Neural crest cell (in vitro differentiated cells): ENCODE results near the gene TNNT3. TPM values are rescaled to one million over a fixed set of nuclear protein-coding genes. Genes with fewer than 3 reads are reported as not detected.

Source experiments
- DNase-seq: peaks from one replicate; pipeline ENCODE4 v3.0.0; 2021; ENCODE audit warnings: low read depth, mixed read lengths, low spot score
- H3K27ac Mint-ChIP-seq: one replicate; pipeline ENCODE4 v1.8.0; 2021; ENCODE audit warnings: mild to moderate bottlenecking, mixed read lengths; ENCODE audit not compliant: unreplicated experiment
- H3K27me3 Mint-ChIP-seq: 2 replicates; pipeline ENCODE4 v1.8.0; 2021; ENCODE audit warnings: low read depth, mild to moderate bottlenecking, mixed read lengths
- H3K36me3 Mint-ChIP-seq: 2 replicates; pipeline ENCODE4 v1.8.0; 2021; ENCODE audit warnings: low read depth, mild to moderate bottlenecking, mixed read lengths
- H3K4me1 Mint-ChIP-seq: 2 replicates; pipeline ENCODE4 v1.8.0; 2021; ENCODE audit warnings: mixed read lengths
- H3K4me3 Mint-ChIP-seq: one replicate; pipeline ENCODE4 v1.8.0; 2021; ENCODE audit warnings: mild to moderate bottlenecking, mixed read lengths
- H3K9me3 Mint-ChIP-seq: 2 replicates; pipeline ENCODE4 v1.8.0; 2021; ENCODE audit warnings: mixed read lengths
- CTCF ChIP-seq: fragments of 200-600 bp; sonication (generic); conservative IDR thresholded peaks from 2 replicates; pipeline ENCODE4 v1.5.0; 2021; ENCODE audit warnings: antibody characterized with exemption, mild to moderate bottlenecking
- total RNA-seq: library from RNA; stranded (reverse); gene quantifications from 2 replicates; pipeline ENCODE4 v1.2.1, GENCODE V29; 2021

Gene TNNT3
- total RNA-seq, 1 donor from 2014 or later, result not detected

DNA sequence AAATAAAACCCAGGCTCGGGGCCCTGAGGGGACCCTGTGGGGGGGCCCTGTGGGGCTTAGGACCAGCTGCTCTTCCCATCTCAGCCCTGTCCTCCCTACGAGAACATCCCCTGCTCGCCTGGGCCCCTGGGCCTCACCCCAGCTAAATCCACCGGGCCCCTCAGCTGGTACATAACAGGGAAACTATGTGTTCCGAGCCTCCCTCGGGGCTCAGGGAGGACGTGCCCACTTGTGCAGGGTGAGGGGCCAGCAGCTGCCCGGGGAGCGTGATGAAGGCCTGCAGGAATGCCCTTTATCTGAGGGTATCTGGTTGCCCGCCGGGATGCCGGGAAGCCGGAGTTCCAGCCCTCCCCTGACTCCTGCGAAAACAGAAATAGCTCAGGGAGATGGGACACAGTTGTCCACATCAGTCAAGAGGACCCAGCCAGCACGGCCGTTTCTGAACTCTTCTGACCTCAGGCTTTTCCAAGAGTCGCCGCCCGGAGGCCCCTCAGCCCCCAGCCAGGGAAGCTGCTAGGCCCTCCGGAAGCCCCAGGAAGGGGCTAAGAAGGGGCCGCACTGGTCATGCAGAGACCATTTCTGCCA lies 48.2 kb downstream of the TNNT3 start:
- Mint-ChIP-seq H3K27ac (no peak overlapping the region), H3K9me3 (no peaks in the 10 kb centered on the region), H3K4me3 (no peak overlapping the region), H3K4me1 (no peaks in the 10 kb centered on the region), H3K36me3 (no peaks in the 10 kb centered on the region), H3K27me3 (no peaks in the 10 kb centered on the region)
- TF ChIP-seq CTCF, result no peak
- DNase-seq, result no peak

DNA sequence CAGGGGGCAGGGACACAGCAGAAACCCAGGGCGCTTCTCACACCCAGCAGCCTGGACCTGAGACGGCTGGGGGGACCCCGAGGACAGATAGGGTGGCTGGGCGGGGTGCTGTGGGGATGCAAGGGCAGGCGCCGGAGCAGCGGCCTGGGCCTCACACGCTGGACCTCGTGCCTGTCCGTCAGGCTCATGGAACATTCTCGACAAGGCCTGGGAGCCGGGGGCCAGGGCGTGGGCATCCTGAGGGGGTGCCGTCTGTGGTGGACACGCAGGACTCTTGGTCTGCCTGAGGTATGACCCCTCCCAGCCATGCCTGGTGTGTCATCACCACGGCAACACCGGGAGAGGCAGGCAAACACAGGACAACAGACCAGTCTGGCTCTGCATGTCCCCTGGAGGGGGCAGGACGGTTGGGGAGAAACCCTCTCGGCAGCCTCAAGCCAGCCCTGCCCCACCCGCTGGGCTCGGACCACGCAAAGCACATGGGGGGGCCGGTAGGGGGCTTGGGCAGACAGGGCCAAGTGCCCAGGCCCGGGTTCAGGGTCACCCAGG lies 49.0 kb downstream of the TNNT3 start:
- H3K4me3 Mint-ChIP-seq, result no peak overlapping the region
- no peaks in the 10 kb centered on the region for H3K9me3 Mint-ChIP-seq
- no peak overlapping the region for H3K27ac Mint-ChIP-seq
- H3K27me3 Mint-ChIP-seq, result no peaks in the 10 kb centered on the region
- H3K4me1 Mint-ChIP-seq, result no peaks in the 10 kb centered on the region
- no peak for DNase-seq
- no peak for TF ChIP-seq CTCF
- H3K36me3 Mint-ChIP-seq, result no peaks in the 10 kb centered on the region

GRCh38 chr11:1969035-1969434 lies 49.5 kb downstream of the TNNT3 start:
- no peak for DNase-seq
- Mint-ChIP-seq H3K36me3 (no peaks in the 10 kb centered on the region), H3K9me3 (no peaks in the 10 kb centered on the region), H3K27ac (no peak overlapping the region), H3K4me3 (no peak overlapping the region), H3K27me3 (no peaks in the 10 kb centered on the region), H3K4me1 (no peaks in the 10 kb centered on the region)
- no peak for TF ChIP-seq CTCF

- no peaks in the 10 kb centered on the region for H3K9me3 Mint-ChIP-seq
- no peak overlapping the region for H3K27ac Mint-ChIP-seq
- no peaks in the 10 kb centered on the region for H3K36me3 Mint-ChIP-seq
- H3K4me1 Mint-ChIP-seq, result no peaks in the 10 kb centered on the region
- DNase-seq, result no peak
- no peak for TF ChIP-seq CTCF
- no peak overlapping the region for H3K4me3 Mint-ChIP-seq
- H3K27me3 Mint-ChIP-seq, result no peaks in the 10 kb centered on the region
These were observed 50.3 kb downstream of the TNNT3 start for GRCh38 chr11:1969776-1970175.

- Mint-ChIP-seq H3K27me3 (no peaks in the 10 kb centered on the region), H3K27ac (no peak overlapping the region), H3K4me1 (no peaks in the 10 kb centered on the region), H3K4me3 (no peak overlapping the region), H3K36me3 (no peaks in the 10 kb centered on the region), H3K9me3 (no peaks in the 10 kb centered on the region)
- TF ChIP-seq CTCF, result no peak
- DNase-seq, result no peak
These were observed 51.5 kb downstream of the TNNT3 start for GRCh38 chr11:1970956-1971355.
